HL-60 (cell line): ENCODE measurements around the gene SUPT4H1.
"Not testable (repeated sequence)": the region's sequence is repeated elsewhere in the genome, so short reads cannot be mapped to it uniquely, and the experiment has no call there.

Experiments used
- CTCF ChIP-seq: IDR thresholded peaks from one replicate; pipeline ENCODE4 v1.5.1; 2011; ENCODE audit warnings: low read length, control low read depth, inconsistent platforms; ENCODE audit not compliant: insufficient read depth
- GABPA ChIP-seq: IDR thresholded peaks from 2 replicates; pipeline ENCODE4 v1.6.1; 2012; ENCODE audit warnings: low read depth
- POLR2AphosphoS5 ChIP-seq: IDR thresholded peaks from 2 replicates; pipeline ENCODE4 v1.6.1; 2012; ENCODE audit warnings: low read depth
- REST ChIP-seq: IDR thresholded peaks from 2 replicates; pipeline ENCODE4 v1.6.1; 2012; ENCODE audit warnings: low read depth; ENCODE audit not compliant: insufficient replicate concordance

- TF ChIP-seq POLR2AphosphoS5, CTCF, GABPA, REST: not testable (repeated sequence)
These were observed 10.7 kb downstream of the SUPT4H1 start for GRCh38 chr17:58341136-58341860.
